Liver (tissue), 9 donors: ENCODE results near the gene MED12L. TPM values are rescaled to one million over a fixed set of nuclear protein-coding genes. Genes with fewer than 3 reads are reported as not detected.

Experiments used
- DNase-seq: peaks from one replicate; pipeline ENCODE4 v3.0.0-alpha.2; 2017; ENCODE audit warnings: low spot score
- H3K27ac ChIP-seq, 2 donors: one replicate each; pipeline ENCODE4 v1.7.0; 2013; ENCODE audit warnings: inconsistent platforms in 2 of 2, low read length in 2 of 2, control low read depth in 1 of 2, low read depth in 1 of 2, mild to moderate bottlenecking in 1 of 2
- H3K27me3 ChIP-seq, 4 donors: one replicate each; pipeline versions ENCODE4 v1.6.1 to v1.7.0; 2013; ENCODE audit warnings: low read length in 3 of 4, inconsistent platforms in 1 of 4, mild to moderate bottlenecking in 1 of 4, moderate library complexity in 1 of 4; ENCODE audit not compliant: control insufficient read depth in 4 of 4, insufficient read depth in 4 of 4
- H3K36me3 ChIP-seq, 4 donors: one replicate each; pipeline versions ENCODE4 v1.6.1 to v1.7.0; 2013; ENCODE audit warnings: low read length in 3 of 4, mild to moderate bottlenecking in 3 of 4, low read depth in 1 of 4, moderate library complexity in 1 of 4; ENCODE audit not compliant: control insufficient read depth in 4 of 4, insufficient read depth in 3 of 4
- H3K4me1 ChIP-seq, 4 donors: one replicate each; pipeline versions ENCODE4 v1.6.1 to v1.7.0; 2013; ENCODE audit warnings: low read length in 3 of 4, mild to moderate bottlenecking in 3 of 4, moderate library complexity in 1 of 4; ENCODE audit not compliant: control insufficient read depth in 4 of 4, insufficient read depth in 4 of 4
- H3K4me3 ChIP-seq, 3 donors: one replicate each; pipeline versions ENCODE4 v1.6.1 to v1.7.0; 2013; ENCODE audit warnings: low read length in 3 of 3, control low read depth in 1 of 3, low read depth in 1 of 3, mild to moderate bottlenecking in 1 of 3
- H3K9ac ChIP-seq, 2 donors: one replicate each; pipeline ENCODE4 v1.7.0; 2013; ENCODE audit warnings: low read length in 2 of 2, mild to moderate bottlenecking in 2 of 2, moderate library complexity in 2 of 2, control low read depth in 1 of 2, low read depth in 1 of 2
- H3K9me3 ChIP-seq, 4 donors: one replicate each; pipeline versions ENCODE4 v1.6.1 to v1.7.0; 2013; ENCODE audit warnings: low read length in 3 of 4; ENCODE audit not compliant: control insufficient read depth in 4 of 4
- ATF3 ChIP-seq: IDR thresholded peaks from 2 replicates; pipeline ENCODE4 v1.6.1; 2016; ENCODE audit warnings: antibody characterized with exemption
- CTCF ChIP-seq: fragments of 150-350 bp; IDR thresholded peaks from 2 replicates; pipeline ENCODE4 v1.5.1; 2017; ENCODE audit warnings: improper control_type of control experiment, low read depth, low read length; ENCODE audit not compliant: missing input control
- EGR1 ChIP-seq, 2 donors: IDR thresholded peaks; 2 replicates each; pipeline ENCODE4 v1.6.1; 2016 to 2018; ENCODE audit warnings: antibody characterized with exemption in 2 of 2, low read depth in 2 of 2
- FOXA1 ChIP-seq: IDR thresholded peaks from 2 replicates; pipeline ENCODE4 v1.6.1; 2016; ENCODE audit warnings: antibody characterized with exemption
- FOXA2 ChIP-seq: IDR thresholded peaks from 2 replicates; pipeline ENCODE4 v1.6.1; 2016; ENCODE audit warnings: antibody characterized with exemption
- GABPA ChIP-seq, 2 donors: IDR thresholded peaks in 1 of 2; conservative IDR thresholded peaks in 1 of 2; 2 replicates each; pipeline ENCODE4 v1.6.1; 2016; ENCODE audit warnings: antibody characterized with exemption in 2 of 2, mild to moderate bottlenecking in 1 of 2, moderate library complexity in 1 of 2
- HNF4G ChIP-seq: IDR thresholded peaks from 2 replicates; pipeline ENCODE4 v1.6.1; 2016; ENCODE audit warnings: antibody characterized with exemption
- JUND ChIP-seq, 2 donors: IDR thresholded peaks; 2 replicates each; pipeline ENCODE4 v1.6.1; 2016; ENCODE audit warnings: antibody characterized with exemption in 2 of 2
- MAX ChIP-seq: IDR thresholded peaks from 2 replicates; pipeline ENCODE4 v1.6.1; 2016; ENCODE audit warnings: antibody characterized with exemption
- NR2F2 ChIP-seq: IDR thresholded peaks from 2 replicates; pipeline ENCODE4 v1.6.1; 2016; ENCODE audit warnings: antibody characterized with exemption
- RAD21 ChIP-seq, 2 donors: IDR thresholded peaks; 2 replicates each; pipeline ENCODE4 v1.6.1; 2016; ENCODE audit warnings: antibody characterized with exemption in 2 of 2, mild to moderate bottlenecking in 2 of 2
- REST ChIP-seq: IDR thresholded peaks from 2 replicates; pipeline ENCODE4 v1.6.1; 2016; ENCODE audit warnings: antibody characterized with exemption, mild to moderate bottlenecking
- RXRA ChIP-seq, 2 donors: IDR thresholded peaks; 2 replicates each; pipeline ENCODE4 v1.6.1; 2017 to 2018; ENCODE audit warnings: antibody characterized with exemption in 2 of 2, mild to moderate bottlenecking in 1 of 2
- SP1 ChIP-seq: IDR thresholded peaks from 2 replicates; pipeline ENCODE4 v1.6.1; 2018; ENCODE audit warnings: antibody characterized with exemption, mild to moderate bottlenecking
- TAF1 ChIP-seq: conservative IDR thresholded peaks from 2 replicates; pipeline ENCODE4 v1.6.1; 2016; ENCODE audit warnings: antibody characterized with exemption, mild to moderate bottlenecking
- ZBTB33 ChIP-seq: IDR thresholded peaks from 2 replicates; pipeline ENCODE4 v1.6.1; 2016; ENCODE audit warnings: antibody characterized with exemption
- WGBS: extraction: QIAGEN DNeasy Blood & Tissue Kit; methylation state at CpG from one replicate; pipeline ENCODE4 v1.1.7; 2013; 5-methylcytosine and 5-hydroxymethylcytosine counted together
- polyA plus RNA-seq, 2 donors: library from polyadenylated mRNA; stranded (reverse) in 1 of 2; unstranded in 1 of 2; fragments of 200-250 nt in 1 of 2; fragments of >200 nt in 1 of 2; fragmentation: Nextera tagmentation in 1 of 2; extraction: Ambion mirVana in 1 of 2; gene quantifications; one replicate each; pipeline versions ENCODE4 v1.2.1 to v1.2.3, GENCODE V29; 2013 to 2015
- total RNA-seq, 2 donors: library from RNA; depleted of rRNA; stranded (reverse); fragments of >200 nt; gene quantifications; one replicate each; pipeline ENCODE4 v1.2.3, GENCODE V29; 2014
- donor health status: healthy.
- donor health status: healthy.
- donor health status: healthy.
- donor health status: healthy.
- donor health status: healthy.

Gene MED12L
- total and polyA plus RNA-seq, 4 donors, result 0.02 to 2.1 (median 0.49) TPM

GRCh38 chr3:151440940-151441339, 355.5 kb downstream of the MED12L start:
- Histone ChIP-seq H3K36me3 (no peaks in the 10 kb centered on the region), H3K4me3 (no peak overlapping the region), H3K9ac (no peak overlapping the region), H3K27me3 (no peaks in the 10 kb centered on the region), H3K27ac (no peak overlapping the region), H3K9me3 (no peaks in the 10 kb centered on the region), H3K4me1 (no peaks in the 10 kb centered on the region)
- no peak for DNase-seq
- WGBS, result 99% methylated on average over 1 of the region's 1 CpG
- no peak for TF ChIP-seq EGR1 (IDR thresholded peaks at IDR 0.05; ENCODE audit: low read depth in 2 of 2)
- TF ChIP-seq MAX, result no peak
- TF ChIP-seq RAD21 (IDR thresholded peaks at IDR 0.05), result no peak
- no peak for TF ChIP-seq NR2F2
- TF ChIP-seq REST, result no peak
- no peak for TF ChIP-seq GABPA (IDR thresholded peaks at IDR 0.05 in 1 of 2, conservative IDR thresholded peaks at IDR 0.05 in 1 of 2)
- TF ChIP-seq TAF1, result no peak
- TF ChIP-seq SP1, result no peak
- TF ChIP-seq RXRA (IDR thresholded peaks at IDR 0.05), result no peak
- no peak for TF ChIP-seq CTCF
- TF ChIP-seq FOXA1, result no peak
- no peak for TF ChIP-seq FOXA2
- no peak for TF ChIP-seq HNF4G
- TF ChIP-seq JUND (IDR thresholded peaks at IDR 0.05), result no peak
- TF ChIP-seq ZBTB33, result no peak
- no peak for TF ChIP-seq ATF3

GRCh38 chr3:151443583-151443982, 358.1 kb downstream of the MED12L start:
- H3K4me3 ChIP-seq, result no peak overlapping the region
- DNase-seq, result no peak
- H3K9ac ChIP-seq, result no peak overlapping the region
- H3K27me3 ChIP-seq, result no peaks in the 10 kb centered on the region
- no peak overlapping the region for H3K27ac ChIP-seq
- H3K36me3 ChIP-seq, result no peaks in the 10 kb centered on the region
- no peaks in the 10 kb centered on the region for H3K9me3 ChIP-seq
- no peak for TF ChIP-seq MAX
- TF ChIP-seq REST, result peak; percentile 95
- H3K4me1 ChIP-seq, result no peaks in the 10 kb centered on the region
- WGBS, result 81% methylated on average over 7 of the region's 7 CpGs
